B cell (primary cell): ENCODE data around the gene ADCY2.

Experiments
- CTCF ChIP-seq: fragments of 200-600 bp; IDR thresholded peaks from one replicate; pipeline ENCODE4 v1.8.0; 2022; ENCODE audit warnings: antibody characterized with exemption, mild to moderate bottlenecking
- EZH2 ChIP-seq: IDR thresholded peaks from 2 replicates; pipeline ENCODE4 v1.6.1; 2012; ENCODE audit warnings: borderline replicate concordance, low read depth, mild to moderate bottlenecking, moderate library complexity, low read length; ENCODE audit not compliant: insufficient read depth, poor library complexity, severe bottlenecking

DNA sequence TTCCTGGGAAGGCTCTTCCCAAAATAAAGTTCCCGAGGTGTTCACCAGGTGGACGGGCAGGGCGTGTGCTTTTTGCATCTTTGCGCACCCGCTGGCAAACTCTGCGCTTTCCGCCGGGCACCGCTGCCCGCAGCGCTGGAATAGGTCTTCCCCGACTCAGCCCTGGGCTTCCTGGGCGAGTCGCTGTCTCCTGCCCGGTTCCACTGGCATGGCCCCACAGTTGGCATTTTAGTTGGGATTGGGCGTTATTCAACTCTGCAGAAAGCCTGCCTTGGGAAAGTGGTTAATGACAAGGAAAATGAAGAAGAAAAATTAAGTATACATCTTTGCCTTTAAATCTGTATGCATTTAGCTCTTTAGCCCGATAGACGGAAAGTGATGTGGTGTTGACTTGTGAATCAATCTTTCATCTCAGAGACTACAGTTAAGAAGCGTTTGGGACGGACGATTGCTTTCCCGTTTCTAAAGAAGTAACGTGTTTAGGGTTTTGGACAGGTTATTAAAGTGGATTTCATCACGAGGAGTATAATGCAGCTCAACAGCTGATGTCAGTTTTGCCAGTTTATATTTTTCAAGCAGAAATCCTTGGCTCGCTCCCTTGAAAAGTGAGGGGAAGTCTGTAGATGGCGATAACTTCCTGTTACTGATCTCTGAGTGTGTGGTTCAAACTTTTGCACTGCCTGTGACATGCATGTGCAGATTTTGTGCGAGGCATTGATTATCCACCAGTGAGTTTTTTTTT is 946 bp downstream of the ADCY2 start:
- no peak for TF ChIP-seq EZH2
- TF ChIP-seq CTCF = no peak
